Panc1 (cell line): ENCODE data around the gene UBL4B.

Source experiments
- POLR2AphosphoS5 ChIP-seq: IDR thresholded peaks from 2 replicates; pipeline ENCODE4 v1.6.1; 2012; ENCODE audit warnings: mild to moderate bottlenecking, low read depth, low read length, moderate library complexity
- SIN3A ChIP-seq: IDR thresholded peaks from 2 replicates; pipeline ENCODE4 v1.6.1; 2012; ENCODE audit warnings: low read depth, mild to moderate bottlenecking, low read length, moderate library complexity, borderline replicate concordance; ENCODE audit not compliant: insufficient read depth
- TCF7L2 ChIP-seq: IDR thresholded peaks from 2 replicates; pipeline ENCODE4 v1.6.1; 2011; ENCODE audit warnings: mild to moderate bottlenecking, low read depth, low read length, inconsistent platforms
- TF ChIP-seq, protein P1 (sequence below): fragments of 450-650 bp; IDR thresholded peaks from 2 replicates; pipeline ENCODE4 v1.5.1; 2017; ENCODE audit warnings: mild to moderate bottlenecking
- TF ChIP-seq, protein P2 (sequence below), 2 experiments: IDR thresholded peaks; 2 replicates each; pipeline ENCODE4 v1.6.1; 2011 to 2012; ENCODE audit warnings: low read depth in 2 of 2, control low read depth in 1 of 2, low read length in 1 of 2, mild to moderate bottlenecking in 1 of 2, moderate library complexity in 1 of 2; ENCODE audit not compliant: insufficient read depth in 1 of 2

GRCh38 chr1:110070282-110070669 lies 42.0 kb upstream of the UBL4B start:
- TF ChIP-seq, protein P1, sequence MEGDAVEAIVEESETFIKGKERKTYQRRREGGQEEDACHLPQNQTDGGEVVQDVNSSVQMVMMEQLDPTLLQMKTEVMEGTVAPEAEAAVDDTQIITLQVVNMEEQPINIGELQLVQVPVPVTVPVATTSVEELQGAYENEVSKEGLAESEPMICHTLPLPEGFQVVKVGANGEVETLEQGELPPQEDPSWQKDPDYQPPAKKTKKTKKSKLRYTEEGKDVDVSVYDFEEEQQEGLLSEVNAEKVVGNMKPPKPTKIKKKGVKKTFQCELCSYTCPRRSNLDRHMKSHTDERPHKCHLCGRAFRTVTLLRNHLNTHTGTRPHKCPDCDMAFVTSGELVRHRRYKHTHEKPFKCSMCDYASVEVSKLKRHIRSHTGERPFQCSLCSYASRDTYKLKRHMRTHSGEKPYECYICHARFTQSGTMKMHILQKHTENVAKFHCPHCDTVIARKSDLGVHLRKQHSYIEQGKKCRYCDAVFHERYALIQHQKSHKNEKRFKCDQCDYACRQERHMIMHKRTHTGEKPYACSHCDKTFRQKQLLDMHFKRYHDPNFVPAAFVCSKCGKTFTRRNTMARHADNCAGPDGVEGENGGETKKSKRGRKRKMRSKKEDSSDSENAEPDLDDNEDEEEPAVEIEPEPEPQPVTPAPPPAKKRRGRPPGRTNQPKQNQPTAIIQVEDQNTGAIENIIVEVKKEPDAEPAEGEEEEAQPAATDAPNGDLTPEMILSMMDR: no peak
- TF ChIP-seq, protein P2, sequence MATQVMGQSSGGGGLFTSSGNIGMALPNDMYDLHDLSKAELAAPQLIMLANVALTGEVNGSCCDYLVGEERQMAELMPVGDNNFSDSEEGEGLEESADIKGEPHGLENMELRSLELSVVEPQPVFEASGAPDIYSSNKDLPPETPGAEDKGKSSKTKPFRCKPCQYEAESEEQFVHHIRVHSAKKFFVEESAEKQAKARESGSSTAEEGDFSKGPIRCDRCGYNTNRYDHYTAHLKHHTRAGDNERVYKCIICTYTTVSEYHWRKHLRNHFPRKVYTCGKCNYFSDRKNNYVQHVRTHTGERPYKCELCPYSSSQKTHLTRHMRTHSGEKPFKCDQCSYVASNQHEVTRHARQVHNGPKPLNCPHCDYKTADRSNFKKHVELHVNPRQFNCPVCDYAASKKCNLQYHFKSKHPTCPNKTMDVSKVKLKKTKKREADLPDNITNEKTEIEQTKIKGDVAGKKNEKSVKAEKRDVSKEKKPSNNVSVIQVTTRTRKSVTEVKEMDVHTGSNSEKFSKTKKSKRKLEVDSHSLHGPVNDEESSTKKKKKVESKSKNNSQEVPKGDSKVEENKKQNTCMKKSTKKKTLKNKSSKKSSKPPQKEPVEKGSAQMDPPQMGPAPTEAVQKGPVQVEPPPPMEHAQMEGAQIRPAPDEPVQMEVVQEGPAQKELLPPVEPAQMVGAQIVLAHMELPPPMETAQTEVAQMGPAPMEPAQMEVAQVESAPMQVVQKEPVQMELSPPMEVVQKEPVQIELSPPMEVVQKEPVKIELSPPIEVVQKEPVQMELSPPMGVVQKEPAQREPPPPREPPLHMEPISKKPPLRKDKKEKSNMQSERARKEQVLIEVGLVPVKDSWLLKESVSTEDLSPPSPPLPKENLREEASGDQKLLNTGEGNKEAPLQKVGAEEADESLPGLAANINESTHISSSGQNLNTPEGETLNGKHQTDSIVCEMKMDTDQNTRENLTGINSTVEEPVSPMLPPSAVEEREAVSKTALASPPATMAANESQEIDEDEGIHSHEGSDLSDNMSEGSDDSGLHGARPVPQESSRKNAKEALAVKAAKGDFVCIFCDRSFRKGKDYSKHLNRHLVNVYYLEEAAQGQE (IDR thresholded peaks at IDR 0.05; ENCODE audit: insufficient read depth in 1 of 2, low read depth in 2 of 2, low read length in 1 of 2): no peak
- TF ChIP-seq POLR2AphosphoS5 (no peak), TCF7L2 (no peak), SIN3A (no peak)
